GM10248 (cell line): ENCODE measurements around the gene RIPPLY3.
A peak's percentile ranks its signal among the peaks of the same experiment; 100 is the strongest.

Experiments used
- CTCF ChIA-PET: fragments of 300-600 bp; sonication (Branson Sonifier 250); formaldehyde crosslinking; extraction: SDS; loops from one replicate; lab custom pipeline; 2021; ENCODE audit warnings: antibody characterized with exemption; lab: Yijun Ruan, JAX
- POLR2A ChIA-PET: fragments of 350-650 bp; sonication (Branson Sonifier 250); formaldehyde crosslinking; extraction: SDS; loops from one replicate; lab custom pipeline; 2020; ENCODE audit warnings: antibody characterized with exemption; lab: Yijun Ruan, JAX
- DNase-seq: peaks from one replicate; pipeline ENCODE4 v3.0.0; 2012; ENCODE audit errors: extremely low spot score
- CTCF ChIP-seq: IDR thresholded peaks from 2 replicates; pipeline ENCODE4 v1.5.1; 2012; ENCODE audit warnings: mild to moderate bottlenecking, low read depth; ENCODE audit errors: extremely low read depth, missing control alignments, control extremely low read depth

RIPPLY3 gene

GRCh38 chr21:36964827-36965719, 41.4 kb upstream of the RIPPLY3 start:
- ChIA-PET POLR2A (interaction anchor here (1.8 kb wide), 1 partner anchor 25 kb away, joined by 5 read pairs; no protein-coding TSS in a partner anchor), CTCF (interaction anchor here (0.7 to 8.7 kb wide), 11 partner anchors 11 to 45 kb away, joined by 3 to 42 read pairs (median 5); no protein-coding TSS in a partner anchor)
- DNase-seq, result no peak
- TF ChIP-seq CTCF, result no peak

DNA sequence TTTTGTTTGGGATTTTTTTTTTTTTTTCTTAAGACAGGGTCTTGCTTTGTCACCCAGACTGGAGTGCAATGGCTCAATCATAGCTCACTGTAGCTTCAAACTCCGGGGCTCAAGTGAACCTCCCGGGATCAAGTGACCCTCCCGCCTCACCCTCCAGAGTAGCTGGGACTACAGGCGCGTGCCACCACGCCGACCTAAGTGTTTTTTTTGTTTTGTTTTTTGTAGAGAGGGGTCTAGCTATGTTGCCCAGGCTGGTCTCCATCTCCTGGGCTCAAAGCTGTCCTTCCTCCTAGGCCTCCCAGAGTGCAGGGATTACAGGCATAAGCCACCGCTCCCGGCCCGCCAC, 40.8 kb upstream of the RIPPLY3 start:
- TF ChIP-seq CTCF, result no peak
- DNase-seq, result no peak
- CTCF ChIA-PET, result interaction anchor here (0.7 to 8.7 kb wide), 11 partner anchors 10 to 44 kb away, joined by 3 to 42 read pairs (median 5); no protein-coding TSS in a partner anchor
- POLR2A ChIA-PET, result interaction anchor here (1.8 kb wide), 1 partner anchor 24 kb away, joined by 5 read pairs; no protein-coding TSS in a partner anchor

DNA sequence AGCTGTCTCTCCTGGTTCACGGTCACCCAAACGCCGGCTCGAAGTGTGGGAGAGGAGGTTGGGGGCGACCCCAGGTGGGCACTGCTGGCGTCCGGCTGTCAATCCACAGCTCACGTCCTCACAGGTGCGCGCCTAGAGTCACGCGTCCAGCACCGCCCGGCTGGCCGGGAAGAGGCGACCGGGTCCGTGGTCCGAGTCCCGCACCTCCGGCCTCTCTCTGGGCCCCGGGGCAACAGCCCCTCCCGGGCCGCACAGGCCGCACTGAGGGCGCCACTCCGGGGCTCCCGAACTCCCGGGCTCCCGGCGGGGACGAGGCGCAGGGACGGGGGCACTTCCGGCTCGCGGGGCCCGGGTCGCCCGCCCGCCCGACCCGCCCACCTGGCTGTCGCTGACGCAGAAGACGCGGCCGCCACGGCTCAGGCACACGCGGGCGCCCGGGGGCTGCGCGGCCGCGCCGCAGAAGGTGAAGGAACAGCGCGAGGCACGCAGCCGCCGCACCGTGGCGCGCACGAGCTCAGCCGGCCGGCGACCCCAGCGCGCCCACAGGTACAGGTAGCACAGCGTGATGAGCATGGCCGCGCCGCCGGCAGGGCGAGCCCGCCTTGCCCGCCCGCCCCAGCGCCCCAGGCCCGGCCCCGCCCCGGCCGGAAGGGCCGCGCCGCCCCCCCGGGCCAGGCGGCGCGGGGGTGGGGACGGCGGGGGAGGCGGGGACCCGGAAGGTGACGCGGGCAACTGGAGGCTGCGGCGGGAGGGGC, 40.3 kb upstream of the RIPPLY3 start, which contains the start of gene HLCS:
TSS of gene HLCS (minus strand) at position 604 of the 755 bp plus-strand sequence. CDS start at position 573, 31 bp downstream.
- ChIA-PET CTCF (interaction anchor here (0.7 to 8.7 kb wide), 11 partner anchors 9 to 44 kb away, joined by 3 to 42 read pairs (median 5); no protein-coding TSS in a partner anchor), POLR2A (interaction anchor here (1.8 kb wide), 1 partner anchor 23 kb away, joined by 5 read pairs; no protein-coding TSS in a partner anchor)
- peak; percentile 40 for TF ChIP-seq CTCF
- peak; percentile 87 for DNase-seq

DNA sequence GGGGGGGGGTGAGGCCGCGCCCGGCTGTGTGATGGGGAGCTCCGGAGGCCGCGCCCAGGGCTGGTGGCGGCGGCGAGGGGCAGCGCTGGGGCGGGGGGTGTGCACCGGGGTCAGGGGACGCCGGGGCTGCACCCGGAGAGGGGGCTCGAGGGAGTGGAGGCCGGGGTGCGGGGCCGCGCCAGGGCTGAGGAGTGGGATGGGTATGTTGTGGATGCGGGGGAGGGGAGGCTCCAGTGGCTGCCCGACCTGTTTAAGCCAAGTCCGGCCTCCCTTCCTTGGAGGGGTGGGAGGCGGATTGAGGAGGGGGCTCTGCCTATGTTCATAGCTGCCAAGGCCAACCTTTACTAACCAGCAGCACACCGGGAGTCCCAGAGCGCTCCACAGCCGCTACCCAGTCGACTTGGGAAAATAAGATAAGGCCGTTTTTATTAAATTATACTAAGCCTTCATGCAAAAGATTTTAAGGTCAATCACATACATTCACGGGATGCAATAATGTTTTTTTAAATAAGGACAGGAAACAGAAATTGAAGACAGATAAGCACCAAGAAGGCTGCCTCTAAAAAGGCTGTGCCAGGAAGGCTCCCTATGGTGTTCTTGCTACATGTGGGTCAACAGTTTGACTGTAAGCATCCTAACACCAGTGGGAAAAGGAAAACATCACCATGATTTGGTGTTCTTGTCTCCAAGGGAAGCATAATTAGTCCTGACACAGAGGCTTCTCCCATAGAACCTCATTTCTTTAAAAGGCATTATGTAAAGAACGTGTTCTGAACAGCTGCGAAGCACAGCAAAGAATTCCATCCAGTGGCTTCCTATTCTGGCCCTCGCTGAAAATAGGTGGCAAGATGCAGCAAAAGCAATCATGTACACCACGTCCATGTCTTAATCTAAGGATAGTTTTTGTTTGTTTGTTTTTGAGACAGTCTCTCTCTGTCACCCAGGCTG, 39.4 kb upstream of the RIPPLY3 start:
- TF ChIP-seq CTCF, result no peak
- POLR2A ChIA-PET, result interaction anchor here (1.8 kb wide), 1 partner anchor 23 kb away, joined by 5 read pairs; no protein-coding TSS in a partner anchor

DNA sequence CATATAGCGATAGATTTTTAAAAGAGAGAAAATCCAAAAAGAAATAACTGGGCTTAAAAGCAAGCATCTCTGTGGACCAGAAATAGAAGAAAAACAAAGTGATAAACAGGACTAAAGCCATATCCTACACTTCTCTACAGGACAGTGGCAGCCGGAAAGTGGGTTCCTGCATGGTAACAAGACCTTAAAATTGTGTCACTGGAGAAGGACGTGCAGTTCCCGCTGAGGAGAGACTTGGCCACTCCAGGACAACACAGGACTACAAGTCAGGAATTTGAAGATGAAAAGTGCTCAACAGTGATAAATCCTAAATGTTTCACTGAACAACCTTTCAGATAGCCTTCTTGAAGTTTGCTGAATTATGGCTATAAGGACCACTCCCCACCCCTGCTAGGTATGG, 38.1 kb upstream of the RIPPLY3 start:
- no peak for DNase-seq
- ChIA-PET CTCF (interaction anchor here (1.2 to 8.7 kb wide), 4 partner anchors 9 to 40 kb away, joined by 3 to 42 read pairs (median 13); no protein-coding TSS in a partner anchor), POLR2A (no interaction called here)
- TF ChIP-seq CTCF, result no peak

More for the DNA sequence above, 39.4 kb upstream of the RIPPLY3 start:
- CTCF ChIA-PET, result interaction anchor here (1.2 to 8.7 kb wide), 10 partner anchors 9 to 104 kb away, joined by 3 to 42 read pairs (median 6); no protein-coding TSS in a partner anchor
- no peak for DNase-seq
